ENCODE measurements around the gene AMFR.
"Not testable (repeated sequence)": the region's sequence is repeated elsewhere in the genome, so short reads cannot be mapped to it uniquely, and the experiment has no call there.

AMFR gene

GRCh38 chr16:56387396-56387795 is 37.9 kb downstream of the AMFR start:
- DNase-seq = no peak

- no peak for DNase-seq
Observed at GRCh38 chr16:56384074-56384721, 41.1 kb downstream of the AMFR start.

- DNase-seq = no peak
Observed at GRCh38 chr16:56382901-56383355, 42.4 kb downstream of the AMFR start.

DNA sequence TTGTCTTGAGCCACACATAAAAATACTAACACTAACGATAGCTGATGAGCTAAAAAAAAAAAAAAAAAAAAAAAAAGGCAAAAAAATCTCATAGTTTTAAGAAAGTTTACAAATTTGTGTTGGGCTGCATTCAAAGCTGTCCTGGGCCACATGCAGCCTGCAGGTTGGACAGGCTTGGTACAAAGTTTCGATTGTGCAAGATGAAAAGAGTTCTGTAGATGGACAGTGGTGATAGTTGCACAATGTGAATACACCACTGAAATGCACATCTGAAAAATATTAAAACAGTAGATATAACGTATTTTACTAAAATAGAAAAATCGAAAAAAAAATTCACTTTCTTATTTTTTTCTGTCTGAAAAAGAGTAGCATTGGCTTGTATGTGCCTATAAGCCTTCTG is 42.9 kb downstream of the AMFR start:
- DNase-seq = no peak

GRCh38 chr16:56380778-56381485 is 44.4 kb downstream of the AMFR start:
- DNase-seq = not testable (repeated sequence)

- not testable (repeated sequence) for DNase-seq
Observed at GRCh38 chr16:56379044-56379443, 46.3 kb downstream of the AMFR start.

GRCh38 chr16:56375792-56376191 is 49.6 kb downstream of the AMFR start:
- DNase-seq = not testable (repeated sequence)

GRCh38 chr16:56373003-56373402 is 52.3 kb downstream of the AMFR start:
- DNase-seq = no peak

- no peak for DNase-seq
Observed at GRCh38 chr16:56372013-56372634, 53.2 kb downstream of the AMFR start.

DNA sequence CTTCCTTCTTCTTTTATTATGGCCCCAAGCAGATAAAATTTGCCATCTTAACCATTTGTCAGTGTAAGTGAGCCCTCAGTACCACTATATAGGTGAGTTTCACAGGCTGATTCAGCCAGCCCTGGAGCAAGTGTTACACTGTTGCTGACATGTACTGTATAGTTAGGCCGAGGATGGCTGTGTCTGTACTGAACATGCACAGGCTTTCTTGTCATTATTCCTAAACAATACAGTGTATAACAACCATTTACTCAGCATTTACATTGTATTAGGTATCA is 53.7 kb downstream of the AMFR start:
- DNase-seq = no peak

DNA sequence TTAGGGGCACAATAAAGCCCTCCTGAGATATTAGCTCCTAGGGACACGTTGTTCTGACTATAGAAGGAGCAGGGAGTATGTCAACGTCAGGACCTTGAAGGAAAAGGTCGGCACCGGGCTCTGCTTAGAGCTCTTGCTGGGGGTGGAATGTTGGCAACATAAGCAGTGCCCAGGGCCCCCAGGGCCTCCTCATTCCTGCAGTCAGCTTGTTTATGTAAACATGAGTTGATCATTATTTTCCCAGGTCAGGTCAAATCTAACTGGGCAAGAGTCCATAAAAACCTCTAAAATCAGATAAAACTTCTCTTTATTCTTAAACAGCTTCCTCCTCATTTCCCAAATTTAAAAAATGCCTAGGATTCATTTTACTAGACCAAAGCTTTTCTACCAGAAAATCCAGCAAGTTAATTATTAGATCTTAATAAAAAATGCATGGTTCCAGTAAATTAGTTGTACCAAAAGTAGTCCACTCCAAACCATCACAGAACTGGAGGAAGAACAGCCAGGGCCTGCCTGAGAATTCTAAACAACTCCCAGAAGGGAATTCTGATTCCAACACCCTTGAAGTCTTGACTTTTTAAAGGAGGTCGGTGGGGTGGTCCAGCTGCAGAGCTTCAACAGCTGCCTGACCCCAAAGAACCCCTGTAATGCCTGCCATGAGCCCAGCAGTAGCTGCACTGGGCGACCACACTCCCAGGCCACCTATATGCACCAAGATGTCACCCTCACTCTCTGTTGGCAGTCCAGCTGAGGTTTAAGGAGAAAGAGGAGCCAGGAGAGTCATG is 54.3 kb downstream of the AMFR start:
- DNase-seq = no peak

- DNase-seq = no peak
Observed at GRCh38 chr16:56370185-56370874, 55.0 kb downstream of the AMFR start.

DNA sequence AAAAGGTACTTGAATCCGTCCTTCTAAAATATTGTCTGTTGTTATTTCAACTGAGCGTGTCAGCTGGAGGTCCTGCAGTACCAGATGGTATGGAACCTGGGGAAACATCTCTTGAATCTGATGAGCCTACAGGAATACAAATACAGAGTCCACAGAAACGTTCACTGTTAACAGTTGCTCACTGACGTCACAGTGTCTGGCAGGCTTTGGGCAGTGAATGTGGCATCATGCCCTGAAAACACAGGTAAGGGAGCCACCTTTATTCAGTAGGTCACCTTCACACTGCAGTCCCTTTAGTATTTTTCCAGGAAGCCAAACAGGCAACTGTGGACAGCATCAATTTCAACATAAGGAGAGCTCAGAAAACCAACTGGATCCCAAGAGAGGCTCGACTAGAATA is 56.1 kb downstream of the AMFR start:
- no peak for DNase-seq

DNA sequence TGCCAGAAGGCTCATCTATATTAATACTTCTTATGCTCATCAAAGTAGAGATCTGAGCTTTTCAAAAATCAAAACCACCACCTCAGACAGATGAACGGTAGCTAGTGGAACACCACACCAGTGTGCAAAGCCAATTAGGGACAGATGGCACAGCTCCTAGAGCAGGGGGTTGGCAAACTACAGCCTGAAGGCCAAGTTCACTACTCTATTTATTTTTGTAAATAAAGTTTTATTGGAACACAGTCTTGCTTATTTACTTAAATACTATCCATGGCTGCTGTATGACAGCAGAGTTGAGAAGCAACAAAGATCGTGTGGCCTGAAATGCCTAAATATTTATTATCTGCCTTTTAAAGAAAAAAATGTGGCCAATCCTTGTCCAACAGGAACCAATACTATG is 56.8 kb downstream of the AMFR start:
- DNase-seq = no peak

- no peak for DNase-seq
Observed at GRCh38 chr16:56367764-56368163, 57.6 kb downstream of the AMFR start.

GRCh38 chr16:56366945-56367344 is 58.4 kb downstream of the AMFR start:
- DNase-seq = no peak

DNA sequence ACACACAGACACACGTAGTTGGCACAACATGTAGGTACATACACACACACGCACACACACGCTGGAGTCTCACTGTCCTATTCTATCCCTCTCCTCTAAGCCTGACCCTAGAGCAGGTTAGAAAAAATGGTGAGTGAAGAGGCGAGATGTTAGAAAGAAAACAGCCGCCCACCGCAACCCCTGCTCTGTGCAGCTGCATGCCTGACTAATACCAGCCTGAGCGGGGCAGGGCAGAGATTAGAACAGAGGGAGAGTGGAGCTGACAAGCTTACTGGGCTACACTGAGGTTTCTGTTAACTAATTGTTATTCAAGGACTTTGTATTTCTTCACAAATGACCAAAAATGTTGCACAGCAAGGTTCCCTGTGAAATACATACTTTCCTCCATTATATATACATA is 59.8 kb downstream of the AMFR start:
- DNase-seq = no peak

GRCh38 chr16:56364865-56365264 is 60.5 kb downstream of the AMFR start:
- DNase-seq = no peak

DNA sequence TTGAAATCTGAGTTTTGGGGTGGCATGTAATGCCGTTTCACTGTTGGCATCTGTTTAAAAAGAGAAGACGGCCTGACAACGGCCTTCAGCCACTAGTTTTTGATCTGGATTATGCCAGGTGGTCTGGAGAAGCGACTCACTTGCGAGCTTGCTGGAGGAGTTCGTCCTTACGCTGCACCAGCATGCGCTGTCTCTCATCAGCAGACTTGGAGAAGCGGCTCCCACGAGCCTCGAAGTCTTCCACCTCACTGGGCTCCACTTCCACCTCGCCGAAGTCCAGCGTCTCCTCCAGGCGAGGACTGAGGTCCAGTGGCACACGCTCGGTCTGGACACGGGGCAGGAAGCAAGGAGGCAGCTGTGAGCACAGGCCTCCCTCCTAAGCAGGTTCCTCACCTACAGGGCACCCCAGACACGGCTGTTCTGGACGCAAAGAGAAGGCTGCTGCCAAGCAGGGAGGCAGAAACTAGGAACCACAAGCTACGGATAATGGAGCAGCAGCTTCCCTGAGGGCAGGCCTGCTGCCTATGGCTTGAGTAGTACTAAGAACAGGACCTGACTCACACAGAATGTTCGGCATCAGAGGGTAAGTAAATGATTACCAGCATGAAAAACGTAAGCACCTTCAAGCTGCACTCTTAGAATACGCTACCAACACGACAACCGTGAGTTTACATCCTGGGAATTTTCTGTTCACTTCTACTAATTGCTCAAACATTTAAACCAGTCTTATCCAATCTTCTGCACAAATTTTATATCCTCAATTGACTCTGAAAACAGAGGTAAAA is 61.4 kb downstream of the AMFR start:
- DNase-seq = no peak

- no peak for DNase-seq
Observed at GRCh38 chr16:56363181-56363716, 62.1 kb downstream of the AMFR start.

GRCh38 chr16:56362706-56363105 is 62.6 kb downstream of the AMFR start:
- DNase-seq = no peak
